Measurements from ENCODE around the gene FTSJ1. TPM values are rescaled to one million over a fixed set of nuclear protein-coding genes. Genes with fewer than 3 reads are reported as not detected.
A peak's percentile ranks its signal among the peaks of the same experiment; 100 is the strongest.

The FTSJ1 gene
- total RNA-seq, 1 donor from 2014 or later: 57.1 TPM

DNA sequence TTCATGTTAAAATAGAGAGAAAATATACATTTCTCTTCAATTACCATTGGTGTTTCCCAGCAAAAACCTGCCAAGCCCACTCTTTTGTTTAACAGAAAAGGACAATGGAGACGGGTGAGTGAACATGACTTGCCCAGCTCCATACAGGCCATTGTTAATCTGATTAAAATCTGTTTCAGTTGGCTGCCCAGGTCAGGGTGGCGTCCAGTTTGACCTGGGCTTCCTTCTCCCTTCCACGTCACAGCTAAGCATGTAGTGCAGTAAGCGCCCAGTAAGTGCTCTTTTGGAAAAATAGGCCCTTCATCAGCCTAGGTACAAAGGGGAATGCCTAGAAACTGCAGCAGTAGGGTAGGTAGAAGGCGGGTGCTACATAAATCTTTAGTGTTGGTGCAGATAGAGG, 31.2 kb downstream of the FTSJ1 start:
- peaks cover 2% of the 10 kb centered on the region for H3K36me3 Mint-ChIP-seq (ENCODE audit: unreplicated experiment)
- DNase-seq (ENCODE audit: extremely low spot score, unreplicated experiment): no peak
- H3K9me3 Mint-ChIP-seq (ENCODE audit: unreplicated experiment): peaks cover 4% of the 10 kb centered on the region
- H3K4me1 Mint-ChIP-seq (ENCODE audit: unreplicated experiment): peaks cover 15% of the 10 kb centered on the region
- no peak overlapping the region for H3K4me3 Mint-ChIP-seq (ENCODE audit: unreplicated experiment)
- TF ChIP-seq, protein P1, sequence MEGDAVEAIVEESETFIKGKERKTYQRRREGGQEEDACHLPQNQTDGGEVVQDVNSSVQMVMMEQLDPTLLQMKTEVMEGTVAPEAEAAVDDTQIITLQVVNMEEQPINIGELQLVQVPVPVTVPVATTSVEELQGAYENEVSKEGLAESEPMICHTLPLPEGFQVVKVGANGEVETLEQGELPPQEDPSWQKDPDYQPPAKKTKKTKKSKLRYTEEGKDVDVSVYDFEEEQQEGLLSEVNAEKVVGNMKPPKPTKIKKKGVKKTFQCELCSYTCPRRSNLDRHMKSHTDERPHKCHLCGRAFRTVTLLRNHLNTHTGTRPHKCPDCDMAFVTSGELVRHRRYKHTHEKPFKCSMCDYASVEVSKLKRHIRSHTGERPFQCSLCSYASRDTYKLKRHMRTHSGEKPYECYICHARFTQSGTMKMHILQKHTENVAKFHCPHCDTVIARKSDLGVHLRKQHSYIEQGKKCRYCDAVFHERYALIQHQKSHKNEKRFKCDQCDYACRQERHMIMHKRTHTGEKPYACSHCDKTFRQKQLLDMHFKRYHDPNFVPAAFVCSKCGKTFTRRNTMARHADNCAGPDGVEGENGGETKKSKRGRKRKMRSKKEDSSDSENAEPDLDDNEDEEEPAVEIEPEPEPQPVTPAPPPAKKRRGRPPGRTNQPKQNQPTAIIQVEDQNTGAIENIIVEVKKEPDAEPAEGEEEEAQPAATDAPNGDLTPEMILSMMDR (IDR thresholded peaks at IDR 0.05): no peak
- H3K27ac Mint-ChIP-seq (ENCODE audit: unreplicated experiment): no peak overlapping the region
- H3K27me3 Mint-ChIP-seq (ENCODE audit: unreplicated experiment): no peaks in the 10 kb centered on the region

DNA sequence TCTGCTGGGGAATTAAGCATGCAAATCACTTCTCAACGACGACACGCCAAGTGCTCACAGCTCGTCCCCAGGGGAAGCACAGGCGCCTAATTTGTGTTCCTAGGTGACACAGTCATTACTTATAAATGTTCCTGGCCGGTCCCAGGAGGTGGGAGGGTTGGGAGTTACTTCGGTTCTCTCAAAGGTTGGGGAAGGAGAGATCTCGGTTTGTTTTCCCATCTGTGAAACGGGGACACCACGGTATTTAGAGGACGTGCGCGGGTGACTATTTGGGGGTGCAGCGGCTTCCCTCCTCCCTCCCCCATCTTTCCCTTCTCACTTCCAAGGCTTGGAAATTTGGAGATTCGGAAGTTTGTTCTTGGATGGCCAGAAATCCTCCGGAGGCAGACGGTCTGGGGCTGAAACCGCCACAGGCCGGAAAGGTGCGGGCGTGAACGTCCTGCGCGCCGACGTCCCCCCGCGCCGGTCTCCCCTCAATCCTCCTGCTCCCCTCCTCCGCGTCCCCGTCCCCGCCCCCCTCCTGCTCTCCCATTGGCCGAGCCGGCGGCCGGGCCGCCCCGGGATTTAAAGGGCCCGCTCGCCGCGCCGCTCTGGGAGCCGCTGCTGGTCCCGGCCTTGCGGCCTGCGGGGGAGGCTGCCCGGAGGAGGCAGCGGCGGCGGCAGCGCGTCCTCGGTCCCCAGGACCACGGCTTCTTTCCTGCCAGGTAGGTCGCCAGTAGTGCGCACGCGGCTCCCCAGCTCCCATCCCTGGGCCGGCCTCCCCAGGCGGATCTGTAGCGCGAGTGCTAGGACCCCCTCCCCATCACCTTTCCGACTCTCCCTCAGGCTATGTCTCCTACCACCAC, 32.6 kb downstream of the FTSJ1 start, which contains the start of gene PORCN:
Gene PORCN, plus strand, starts transcription at position 593 of the 845 bp plus-strand sequence. CDS start 829 bp downstream, outside the sequence.
- H3K27me3 Mint-ChIP-seq (ENCODE audit: unreplicated experiment): no peaks in the 10 kb centered on the region
- DNase-seq (ENCODE audit: extremely low spot score, unreplicated experiment): peak; percentile 88
- TF ChIP-seq, protein P1 (IDR thresholded peaks at IDR 0.05): no peak
- peaks cover 12% of the 10 kb centered on the region for H3K4me1 Mint-ChIP-seq (ENCODE audit: unreplicated experiment)
- H3K36me3 Mint-ChIP-seq (ENCODE audit: unreplicated experiment): peaks cover 4% of the 10 kb centered on the region
- no peaks in the 10 kb centered on the region for H3K9me3 Mint-ChIP-seq (ENCODE audit: unreplicated experiment)
- H3K27ac Mint-ChIP-seq (ENCODE audit: unreplicated experiment): peak within 1 kb of the TSS; percentile 78
- H3K4me3 Mint-ChIP-seq (ENCODE audit: unreplicated experiment): peak within 1 kb of the TSS; percentile 85

DNA sequence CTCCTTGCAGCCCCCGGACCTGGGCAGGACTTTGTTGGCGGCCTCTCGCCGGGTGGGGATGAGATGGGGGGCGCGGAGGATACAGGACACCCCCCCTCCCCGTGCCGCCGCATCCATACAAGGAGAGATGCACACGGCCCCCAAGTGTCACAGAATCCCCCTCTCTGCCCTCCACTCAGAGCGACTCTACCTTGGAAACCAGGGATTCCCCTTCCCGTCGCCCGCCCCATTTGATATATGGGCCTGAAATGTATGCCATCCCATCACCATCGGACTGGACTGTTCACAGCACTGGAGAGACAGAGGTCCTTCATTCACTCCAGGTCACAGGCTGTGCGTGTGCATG, 33.2 kb downstream of the FTSJ1 start:
- no peaks in the 10 kb centered on the region for H3K9me3 Mint-ChIP-seq (ENCODE audit: unreplicated experiment)
- no peak for DNase-seq (ENCODE audit: extremely low spot score, unreplicated experiment)
- peaks cover 12% of the 10 kb centered on the region for H3K4me1 Mint-ChIP-seq (ENCODE audit: unreplicated experiment)
- TF ChIP-seq, protein P1 (IDR thresholded peaks at IDR 0.05): no peak
- no peaks in the 10 kb centered on the region for H3K27me3 Mint-ChIP-seq (ENCODE audit: unreplicated experiment)
- peaks cover 4% of the 10 kb centered on the region for H3K36me3 Mint-ChIP-seq (ENCODE audit: unreplicated experiment)
- peak overlapping the region; percentile 34 for H3K27ac Mint-ChIP-seq (ENCODE audit: unreplicated experiment)
- H3K4me3 Mint-ChIP-seq (ENCODE audit: unreplicated experiment): peak overlapping the region; percentile 85

DNA sequence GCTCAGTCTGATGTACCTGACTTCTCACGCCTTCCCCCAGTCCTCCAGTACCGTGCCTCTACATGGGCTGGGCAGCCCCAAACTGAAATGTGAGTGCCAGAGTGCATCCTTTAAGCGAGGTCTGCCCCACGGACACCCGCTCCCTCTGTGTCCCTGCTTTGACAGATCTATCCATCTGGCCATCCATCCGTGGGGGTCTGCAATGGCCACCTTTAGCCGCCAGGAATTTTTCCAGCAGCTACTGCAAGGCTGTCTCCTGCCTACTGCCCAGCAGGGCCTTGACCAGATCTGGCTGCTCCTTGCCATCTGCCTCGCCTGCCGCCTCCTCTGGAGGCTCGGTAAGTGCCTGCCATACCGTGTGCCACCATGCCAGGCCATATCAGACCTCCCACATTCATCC, 33.6 kb downstream of the FTSJ1 start:
- Mint-ChIP-seq H3K27ac (ENCODE audit: unreplicated experiment) (no peak overlapping the region), H3K9me3 (ENCODE audit: unreplicated experiment) (no peaks in the 10 kb centered on the region), H3K4me3 (ENCODE audit: unreplicated experiment) (peak overlapping the region; percentile 85), H3K27me3 (ENCODE audit: unreplicated experiment) (no peaks in the 10 kb centered on the region), H3K36me3 (ENCODE audit: unreplicated experiment) (peaks cover 4% of the 10 kb centered on the region), H3K4me1 (ENCODE audit: unreplicated experiment) (peaks cover 12% of the 10 kb centered on the region)
- TF ChIP-seq, protein P1 (IDR thresholded peaks at IDR 0.05): no peak
- DNase-seq (ENCODE audit: extremely low spot score, unreplicated experiment): no peak

DNA sequence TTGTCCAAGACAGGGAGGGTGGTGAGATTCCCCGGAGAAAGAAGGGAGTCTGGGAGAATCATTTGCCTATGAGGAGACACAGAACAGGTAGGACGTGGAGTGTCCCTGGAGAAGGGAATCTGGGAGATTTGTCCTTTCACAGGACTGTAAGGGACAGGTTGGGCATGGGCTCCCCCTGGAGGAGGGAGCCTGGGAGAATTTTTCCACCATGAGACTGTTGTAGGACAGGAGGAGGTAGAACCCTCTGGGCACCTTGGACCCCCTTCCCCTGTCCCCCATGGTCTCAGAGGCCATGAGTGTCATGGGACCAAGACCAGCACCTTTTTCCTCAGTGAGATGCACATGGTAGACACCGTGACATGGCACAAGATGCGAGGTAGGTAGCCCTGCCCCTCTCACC, 35.6 kb downstream of the FTSJ1 start:
- peaks cover 12% of the 10 kb centered on the region for H3K4me1 Mint-ChIP-seq (ENCODE audit: unreplicated experiment)
- no peaks in the 10 kb centered on the region for H3K9me3 Mint-ChIP-seq (ENCODE audit: unreplicated experiment)
- no peaks in the 10 kb centered on the region for H3K27me3 Mint-ChIP-seq (ENCODE audit: unreplicated experiment)
- no peak overlapping the region for H3K4me3 Mint-ChIP-seq (ENCODE audit: unreplicated experiment)
- TF ChIP-seq, protein P1 (IDR thresholded peaks at IDR 0.05): peak; percentile 51
- DNase-seq (ENCODE audit: extremely low spot score, unreplicated experiment): no peak
- H3K27ac Mint-ChIP-seq (ENCODE audit: unreplicated experiment): no peak overlapping the region
- peaks cover 8% of the 10 kb centered on the region for H3K36me3 Mint-ChIP-seq (ENCODE audit: unreplicated experiment)

Measured in osteocyte (in vitro differentiated cells).